Measurements from ENCODE around the gene ADARB2. TPM values are rescaled to one million over a fixed set of nuclear protein-coding genes. Genes with fewer than 3 reads are reported as not detected.

The ADARB2 gene
- total RNA-seq, 3 donors from 2014 or later, result 0.31 to 4.2 TPM; not detected in 1

DNA sequence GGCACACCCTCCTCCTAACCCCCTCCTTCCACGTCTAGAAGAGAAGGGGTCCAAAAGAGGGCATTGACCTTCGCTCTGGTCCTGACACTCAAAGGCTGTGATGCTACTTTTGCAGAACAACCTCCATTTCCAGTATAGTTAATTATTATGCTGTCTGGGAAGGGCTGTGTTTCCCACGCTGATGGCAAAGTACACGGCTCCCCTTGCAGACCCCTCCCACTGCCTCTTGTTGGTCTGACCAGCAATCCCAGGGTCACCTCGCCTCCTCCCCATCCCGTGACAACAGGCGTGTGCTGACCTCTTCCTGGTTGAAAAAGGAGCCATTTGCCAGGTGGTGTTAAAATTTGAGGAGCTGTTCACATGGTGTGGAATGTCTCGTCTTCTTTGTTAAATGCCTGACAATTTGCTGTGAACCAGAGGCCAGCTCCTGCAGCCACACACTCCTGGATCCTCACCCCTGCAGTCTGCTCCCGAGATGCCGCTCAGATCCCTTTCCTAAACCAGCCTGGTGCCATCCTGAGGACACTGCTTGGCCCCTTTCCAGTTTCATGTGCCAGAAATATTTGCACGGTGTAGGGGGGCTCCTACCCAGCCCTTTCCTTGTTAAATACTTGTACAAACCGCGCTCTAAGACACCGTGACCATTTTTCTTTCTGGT is 359.5 kb downstream of the ADARB2 start:
- intact Hi-C loops (cut with DNase I, micrococcal nuclease), result no loop called here
- Histone ChIP-seq H3K36me3 (ENCODE audit: low read depth) (no peaks in the 10 kb centered on the region), H3K4me3 (no peak overlapping the region), H3K4me1 (ENCODE audit: low read depth) (no peaks in the 10 kb centered on the region), H3K9me3 (no peaks in the 10 kb centered on the region)
- TF ChIP-seq CTCF (IDR thresholded peaks at IDR 0.05), result no peak
- ATAC-seq (no peak), DNase-seq (no peak)

- no peaks in the 10 kb centered on the region for H3K9me3 ChIP-seq
- H3K36me3 ChIP-seq (ENCODE audit: low read depth), result no peaks in the 10 kb centered on the region
- ATAC-seq, result no peak
- H3K4me1 ChIP-seq (ENCODE audit: low read depth), result no peaks in the 10 kb centered on the region
- no peak for DNase-seq
- intact Hi-C loops (cut with DNase I, micrococcal nuclease), result no loop called here
- no peak for TF ChIP-seq CTCF (IDR thresholded peaks at IDR 0.05)
- H3K4me3 ChIP-seq, result no peak overlapping the region
Observed at GRCh38 chr10:1377231-1377630, 360.1 kb downstream of the ADARB2 start.

DNA sequence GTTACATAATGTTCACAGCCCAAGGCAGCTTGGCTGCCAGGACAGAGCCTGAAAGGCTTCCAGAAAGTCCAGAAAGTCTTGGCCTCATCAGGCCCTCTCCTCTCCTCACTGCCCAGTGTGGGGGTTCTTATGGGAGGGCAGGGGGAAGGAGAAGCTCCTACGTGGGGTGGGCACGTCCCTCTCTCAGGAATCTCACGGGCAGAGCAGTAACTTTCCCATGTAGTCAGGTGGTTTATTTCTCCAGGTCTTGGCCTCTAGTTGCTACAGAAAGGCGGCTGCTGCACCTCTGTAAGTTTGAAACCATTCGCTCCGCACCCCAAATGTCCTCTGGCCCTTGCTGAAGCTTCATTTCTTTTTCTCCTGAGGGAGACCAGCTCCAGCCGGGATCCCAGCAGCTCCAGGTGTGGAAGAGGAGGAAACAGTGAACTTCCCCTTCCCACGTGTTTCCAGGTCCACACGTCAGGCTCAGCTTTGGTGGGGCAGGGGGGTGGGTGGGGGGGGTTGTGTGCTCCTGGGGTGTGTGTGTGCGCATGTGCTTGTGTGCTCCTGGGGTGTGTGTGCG is 360.9 kb downstream of the ADARB2 start:
- ATAC-seq (no peak), DNase-seq (no peak)
- TF ChIP-seq CTCF (IDR thresholded peaks at IDR 0.05), result no peak
- intact Hi-C loops (cut with DNase I, micrococcal nuclease), result no loop called here
- H3K4me1 ChIP-seq (ENCODE audit: low read depth), result no peaks in the 10 kb centered on the region
- no peaks in the 10 kb centered on the region for H3K36me3 ChIP-seq (ENCODE audit: low read depth)
- no peak overlapping the region for H3K4me3 ChIP-seq
- no peaks in the 10 kb centered on the region for H3K9me3 ChIP-seq

DNA sequence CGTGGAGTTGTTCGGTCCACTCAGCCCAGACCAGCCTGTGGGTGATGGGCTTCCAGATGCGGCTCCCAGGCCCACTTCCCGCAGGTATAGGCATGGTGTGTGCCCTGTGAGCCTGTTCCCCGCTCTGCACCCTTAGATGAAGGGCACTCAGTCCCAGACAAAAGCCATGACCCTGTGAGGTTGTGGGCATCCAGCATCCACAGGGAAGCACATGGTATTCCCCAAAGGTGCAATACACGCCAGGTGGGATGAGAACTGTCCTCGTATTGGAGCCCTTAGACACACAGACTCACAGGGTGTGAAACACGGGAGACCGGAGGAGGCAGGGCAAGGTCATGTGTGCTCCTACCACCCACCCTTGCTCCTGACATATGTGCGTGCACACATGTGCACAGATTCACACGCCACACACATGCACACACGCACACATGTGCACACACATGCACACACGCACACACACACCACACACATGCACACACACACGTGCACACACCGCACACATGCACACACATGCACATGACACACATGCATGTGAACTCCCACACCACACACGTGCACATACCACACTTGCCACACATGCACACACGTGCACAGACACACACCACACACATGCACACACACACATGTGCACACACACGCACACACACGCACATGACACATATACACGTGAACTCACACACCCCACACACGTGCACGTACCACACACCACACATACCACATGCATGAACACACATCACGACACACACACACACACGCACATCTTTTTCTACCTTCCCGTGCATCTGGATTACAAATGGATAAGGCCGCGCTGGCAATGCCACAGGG is 361.8 kb downstream of the ADARB2 start:
- DNase-seq, result no peak
- TF ChIP-seq CTCF (IDR thresholded peaks at IDR 0.05), result no peak
- ATAC-seq, result no peak
- Histone ChIP-seq H3K4me1 (ENCODE audit: low read depth) (no peaks in the 10 kb centered on the region), H3K36me3 (ENCODE audit: low read depth) (no peaks in the 10 kb centered on the region), H3K9me3 (no peaks in the 10 kb centered on the region), H3K4me3 (no peak overlapping the region)
- intact Hi-C loops (cut with DNase I, micrococcal nuclease), result no loop called here

- no peaks in the 10 kb centered on the region for H3K9me3 ChIP-seq
- H3K4me3 ChIP-seq, result no peak overlapping the region
- H3K4me1 ChIP-seq (ENCODE audit: low read depth), result no peaks in the 10 kb centered on the region
- no peaks in the 10 kb centered on the region for H3K36me3 ChIP-seq (ENCODE audit: low read depth)
- no peak for ATAC-seq
- TF ChIP-seq CTCF (IDR thresholded peaks at IDR 0.05), result no peak
- no peak for DNase-seq
- intact Hi-C loops (cut with DNase I, micrococcal nuclease), result no loop called here
Observed at GRCh38 chr10:1374511-1375345, 362.6 kb downstream of the ADARB2 start.
